B cell (primary cell): ENCODE data around the gene ADAMTSL1. TPM values are rescaled to one million over a fixed set of nuclear protein-coding genes. Genes with fewer than 3 reads are reported as not detected.

ENCODE experiments used
- ATAC-seq: fragments of 200-7000 bp; cut with Tn5 transposase; one replicate; pipeline ENCODE4 v1.10.0; 2021; ENCODE audit warnings: low read depth, mild to moderate bottlenecking, moderate number of reproducible peaks, moderate library complexity
- CTCF ChIA-PET: fragments of 350-600 bp; sonication (Branson Sonifier 250); formaldehyde crosslinking; loops from one replicate; lab custom pipeline; 2021; ENCODE audit warnings: antibody characterized with exemption, inconsistent platforms; lab: Charles Lee
- POLR2A ChIA-PET: fragments of 350-600 bp; sonication (Branson Sonifier 250); formaldehyde crosslinking; loops from one replicate; lab custom pipeline; 2021; ENCODE audit warnings: antibody characterized with exemption; lab: Charles Lee
- DNase-seq: peaks from one replicate; pipeline ENCODE4 v3.0.0; 2013
- H2AFZ ChIP-seq: 2 replicates; pipeline ENCODE4 v1.6.1; 2012; ENCODE audit warnings: mild to moderate bottlenecking, low read depth, low read length; ENCODE audit not compliant: insufficient read depth, poor library complexity, severe bottlenecking
- H3K27ac ChIP-seq, 2 donors: 1 replicate in 1 of 2; 2 replicates in 1 of 2; pipeline ENCODE4 v1.5.1; 2012 to 2013; ENCODE audit warnings: low read length in 2 of 2, mild to moderate bottlenecking in 2 of 2, moderate library complexity in 1 of 2
- H3K27me3 ChIP-seq, 4 experiments: fragments of 200-600 bp in 1 of 4; sonication (generic) in 1 of 4; replicated peaks in 1 of 4; 1 replicate in 2 of 4; 2 replicates in 2 of 4; pipeline versions ENCODE4 v1.6.1 to v1.7.0; 2013 to 2016; ENCODE audit warnings: low read length in 3 of 4, mild to moderate bottlenecking in 2 of 4, mixed read lengths in 1 of 4, moderate library complexity in 1 of 4; ENCODE audit not compliant: insufficient read depth in 4 of 4, control insufficient read depth in 3 of 4; ENCODE audit errors: control extremely low read depth in 1 of 4
- H3K36me3 ChIP-seq, 2 experiments: replicated peaks in 1 of 2; 1 replicate in 1 of 2; 2 replicates in 1 of 2; pipeline versions ENCODE4 v1.6.1 to v1.7.1; 2013; ENCODE audit warnings: low read length in 1 of 2; ENCODE audit not compliant: insufficient read depth in 2 of 2, control insufficient read depth in 1 of 2; ENCODE audit errors: control extremely low read depth in 1 of 2, extremely low read depth in 1 of 2
- H3K4me1 ChIP-seq, 2 donors: fragments of 200-600 bp in 1 of 2; sonication (generic) in 1 of 2; 1 replicate in 1 of 2; 2 replicates in 1 of 2; pipeline versions ENCODE4 v1.5.1 to v1.6.1; 2013 to 2017; ENCODE audit warnings: low read length in 2 of 2; ENCODE audit not compliant: control insufficient read depth in 2 of 2, insufficient read depth in 2 of 2
- H3K4me2 ChIP-seq: replicated peaks from 2 replicates; pipeline ENCODE3; 2012; ENCODE audit warnings: mild to moderate bottlenecking, low read depth, low read length; ENCODE audit not compliant: poor library complexity, severe bottlenecking
- H3K4me3 ChIP-seq, 5 experiments: fragments of 200-600 bp in 1 of 5; sonication (generic) in 1 of 5; 1 replicate in 3 of 5; 2 replicates in 2 of 5; pipeline versions ENCODE4 v1.5.1 to v1.7.0; 2011 to 2016; ENCODE audit warnings: low read length in 4 of 5, mild to moderate bottlenecking in 4 of 5, low read depth in 2 of 5, control low read depth in 1 of 5, moderate library complexity in 1 of 5; ENCODE audit not compliant: insufficient read depth in 1 of 5; ENCODE audit errors: control extremely low read depth in 1 of 5, extremely low read depth in 1 of 5
- H3K79me2 ChIP-seq: fragments of 200-600 bp; sonication (generic); one replicate; pipeline ENCODE4 v1.6.0; 2016; ENCODE audit warnings: low read length; ENCODE audit not compliant: control insufficient read depth, insufficient read depth
- H3K9ac ChIP-seq: fragments of 200-600 bp; sonication (generic); 2 replicates; pipeline ENCODE4 v1.6.1; 2017; ENCODE audit warnings: mild to moderate bottlenecking, low read length, moderate library complexity
- H3K9me3 ChIP-seq, 3 donors: one replicate each; pipeline versions ENCODE4 v1.6.1 to v1.7.1; 2013; ENCODE audit warnings: low read length in 2 of 3; ENCODE audit not compliant: control insufficient read depth in 2 of 3, insufficient read depth in 1 of 3; ENCODE audit errors: control extremely low read depth in 1 of 3
- H4K20me1 ChIP-seq: 2 replicates; pipeline ENCODE4 v1.6.0; 2012; ENCODE audit warnings: mild to moderate bottlenecking, low read length; ENCODE audit not compliant: insufficient read depth, control insufficient read depth, poor library complexity, severe bottlenecking
- H3K27ac Mint-ChIP-seq: one replicate; pipeline ENCODE4 v1.8.0; 2021; ENCODE audit warnings: mixed read lengths
- H3K27me3 Mint-ChIP-seq: one replicate; pipeline ENCODE4 v1.8.0; 2021; ENCODE audit warnings: mixed read lengths
- H3K4me1 Mint-ChIP-seq: one replicate; pipeline ENCODE4 v1.8.0; 2021; ENCODE audit warnings: mixed read lengths
- H3K4me3 Mint-ChIP-seq: one replicate; pipeline ENCODE4 v1.8.0; 2021; ENCODE audit warnings: mixed read lengths
- H3K9me3 Mint-ChIP-seq: one replicate; pipeline ENCODE4 v1.8.0; 2022; ENCODE audit warnings: mixed read lengths; ENCODE audit not compliant: insufficient read depth
- EZH2 ChIP-seq: IDR thresholded peaks from 2 replicates; pipeline ENCODE4 v1.6.1; 2012; ENCODE audit warnings: borderline replicate concordance, low read depth, mild to moderate bottlenecking, moderate library complexity, low read length; ENCODE audit not compliant: insufficient read depth, poor library complexity, severe bottlenecking
- WGBS: methylation state at CpG from one replicate; pipeline ENCODE4 v1.1.5; 2013; ENCODE audit warnings: missing lambda C conversion rate; ENCODE audit not compliant: insufficient coverage; 5-methylcytosine and 5-hydroxymethylcytosine counted together
- intact Hi-C: fragments of 100-400 bp; cut with micrococcal nuclease; formaldehyde crosslinking; loops from one replicate; pipeline ENCODE4 v1.10.0; 2022
- polyA plus RNA-seq: library from polyadenylated mRNA; depleted of rRNA; stranded (reverse); fragments of >200 nt; gene quantifications from 2 replicates; pipeline ENCODE4 v1.2.3, GENCODE V29; 2012
- total RNA-seq, 2 donors: library from RNA; stranded (reverse); fragments of 120-200 nt in 1 of 2; gene quantifications; 1 replicate in 1 of 2; 2 replicates in 1 of 2; pipeline versions ENCODE4 v1.2.3 to v1.2.4, GENCODE V29; 2013 to 2022
- TF ChIP-seq, protein P1 (sequence below): fragments of 200-600 bp; IDR thresholded peaks from one replicate; pipeline ENCODE4 v1.8.0; 2022; ENCODE audit warnings: antibody characterized with exemption, mild to moderate bottlenecking

The ADAMTSL1 gene
- total and polyA plus RNA-seq, 2 donors (not counting 1 experiment from before 2014, with no cell fraction given), result not detected

DNA sequence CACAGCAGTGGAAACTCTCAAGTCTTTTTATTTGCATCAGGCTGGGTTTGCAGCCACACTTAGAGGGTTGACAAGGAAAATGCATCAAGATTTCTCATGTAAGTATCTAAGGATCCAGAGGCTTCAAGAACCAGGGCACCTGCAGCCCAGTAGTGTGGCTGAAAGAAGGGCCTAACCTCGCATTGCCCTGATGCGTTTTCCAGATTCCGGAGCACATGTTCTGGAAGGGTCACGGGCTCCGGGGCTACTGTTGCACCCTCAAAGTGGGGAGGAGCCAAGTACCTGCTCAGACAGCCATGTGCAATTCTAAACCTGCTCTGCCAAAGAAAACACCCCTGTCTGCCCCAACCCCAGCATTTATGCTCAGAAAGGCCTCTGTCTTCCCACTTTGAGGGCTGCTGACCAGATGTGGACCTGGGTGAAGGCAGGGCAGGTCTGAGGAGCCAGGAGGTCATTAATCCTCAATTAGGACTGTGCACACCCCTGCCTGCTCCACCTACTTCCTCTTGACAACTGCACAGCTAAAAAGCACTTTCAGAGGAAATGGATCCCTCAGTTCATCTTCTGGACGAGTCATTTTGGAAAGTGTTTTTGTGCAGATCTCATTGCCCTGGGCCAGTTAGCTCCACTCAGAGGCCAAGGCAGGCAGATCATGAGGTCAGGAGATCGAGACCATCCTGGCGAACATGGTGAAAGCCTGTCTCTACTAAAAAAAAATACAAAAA, 448.4 kb downstream of the ADAMTSL1 start:
- DNase-seq, result no peak
- H4K20me1 ChIP-seq, result no peaks in the 10 kb centered on the region
- no peaks in the 10 kb centered on the region for H3K36me3 ChIP-seq
- POLR2A ChIA-PET, result no interaction called here
- Mint-ChIP-seq H3K9me3 (no peaks in the 10 kb centered on the region), H3K4me3 (no peak overlapping the region), H3K27me3 (peaks cover 3% of the 10 kb centered on the region), H3K27ac (no peak overlapping the region), H3K4me1 (no peaks in the 10 kb centered on the region)
- H3K9ac ChIP-seq, result no peak overlapping the region
- H3K4me2 ChIP-seq, result no peak overlapping the region
- peaks cover 0 to 4% (median 0%) of the 10 kb centered on the region in 3 donors for H3K9me3 ChIP-seq
- no peaks in the 10 kb centered on the region for H3K4me1 ChIP-seq
- 78% methylated on average over 6 of the region's 8 CpGs for WGBS
- no peak overlapping the region for H3K4me3 ChIP-seq
- H2AFZ ChIP-seq, result no peak overlapping the region
- no peaks in the 10 kb centered on the region for H3K27me3 ChIP-seq
- no peak overlapping the region for H3K27ac ChIP-seq
- no peak for ATAC-seq
- no peaks in the 10 kb centered on the region for H3K79me2 ChIP-seq
- CTCF ChIA-PET, result no interaction called here
- intact Hi-C loops, result no loop called here
- TF ChIP-seq EZH2, result no peak
- TF ChIP-seq, protein P1, sequence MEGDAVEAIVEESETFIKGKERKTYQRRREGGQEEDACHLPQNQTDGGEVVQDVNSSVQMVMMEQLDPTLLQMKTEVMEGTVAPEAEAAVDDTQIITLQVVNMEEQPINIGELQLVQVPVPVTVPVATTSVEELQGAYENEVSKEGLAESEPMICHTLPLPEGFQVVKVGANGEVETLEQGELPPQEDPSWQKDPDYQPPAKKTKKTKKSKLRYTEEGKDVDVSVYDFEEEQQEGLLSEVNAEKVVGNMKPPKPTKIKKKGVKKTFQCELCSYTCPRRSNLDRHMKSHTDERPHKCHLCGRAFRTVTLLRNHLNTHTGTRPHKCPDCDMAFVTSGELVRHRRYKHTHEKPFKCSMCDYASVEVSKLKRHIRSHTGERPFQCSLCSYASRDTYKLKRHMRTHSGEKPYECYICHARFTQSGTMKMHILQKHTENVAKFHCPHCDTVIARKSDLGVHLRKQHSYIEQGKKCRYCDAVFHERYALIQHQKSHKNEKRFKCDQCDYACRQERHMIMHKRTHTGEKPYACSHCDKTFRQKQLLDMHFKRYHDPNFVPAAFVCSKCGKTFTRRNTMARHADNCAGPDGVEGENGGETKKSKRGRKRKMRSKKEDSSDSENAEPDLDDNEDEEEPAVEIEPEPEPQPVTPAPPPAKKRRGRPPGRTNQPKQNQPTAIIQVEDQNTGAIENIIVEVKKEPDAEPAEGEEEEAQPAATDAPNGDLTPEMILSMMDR, result no peak

DNA sequence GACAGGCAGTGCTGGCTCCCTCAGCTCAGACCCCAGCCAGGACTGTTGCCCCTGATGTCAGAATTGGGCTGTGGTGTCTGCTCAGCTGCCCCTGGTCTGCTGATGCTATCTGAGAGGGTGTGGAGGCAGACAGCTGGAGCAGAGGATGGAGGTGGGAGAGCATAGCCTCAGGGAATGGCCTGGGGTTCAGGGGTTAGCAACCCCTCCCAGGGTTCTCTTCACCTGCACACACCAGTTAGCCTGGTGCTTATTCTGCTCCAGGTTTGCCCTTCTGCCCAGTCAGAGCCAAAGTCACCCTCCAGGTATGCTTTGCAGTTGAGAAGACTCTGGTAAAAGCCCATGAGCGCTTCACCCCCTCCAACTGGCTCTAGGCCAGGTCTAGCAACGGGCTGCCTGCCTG, 449.2 kb downstream of the ADAMTSL1 start:
- Histone ChIP-seq H2AFZ (no peak overlapping the region), H3K4me3 (no peak overlapping the region), H3K36me3 (no peaks in the 10 kb centered on the region), H3K27ac (no peak overlapping the region), H3K4me2 (no peak overlapping the region), H3K4me1 (no peaks in the 10 kb centered on the region), H3K27me3 (no peaks in the 10 kb centered on the region), H3K9me3 (peaks cover 0 to 6% (median 0%) of the 10 kb centered on the region in 3 donors), H4K20me1 (no peaks in the 10 kb centered on the region), H3K9ac (no peak overlapping the region), H3K79me2 (no peaks in the 10 kb centered on the region)
- Mint-ChIP-seq H3K4me3 (no peak overlapping the region), H3K27me3 (no peaks in the 10 kb centered on the region), H3K9me3 (no peaks in the 10 kb centered on the region), H3K4me1 (no peaks in the 10 kb centered on the region), H3K27ac (no peak overlapping the region)
- TF ChIP-seq EZH2, result no peak
- TF ChIP-seq, protein P1, result no peak
- intact Hi-C loops, result no loop called here
- CTCF ChIA-PET, result no interaction called here
- WGBS, result 50% methylated on average over 1 of the region's 2 CpGs
- ATAC-seq (no peak), DNase-seq (no peak)
- POLR2A ChIA-PET, result no interaction called here
